Left kidney (tissue), 2 donors: ENCODE measurements around the gene PLEKHO1. TPM values are rescaled to one million over a fixed set of nuclear protein-coding genes. Genes with fewer than 3 reads are reported as not detected.
A peak's percentile ranks its signal among the peaks of the same experiment; 100 is the strongest.

Source experiments
- DNase-seq: peaks from one replicate; pipeline ENCODE4 v3.0.0-alpha.2; 2013
- polyA plus RNA-seq: library from polyadenylated mRNA; unstranded; fragments of 120-200 nt; gene quantifications from one replicate; pipeline ENCODE4 v1.2.1, GENCODE V29; 2013; ENCODE audit not compliant: insufficient read length

The PLEKHO1 gene
- polyA plus RNA-seq, 1 donor = 44.7 TPM

GRCh38 chr1:150146849-150147542 is 2.7 kb upstream of the PLEKHO1 start:
- DNase-seq = no peak

- no peak for DNase-seq
These were observed 862 bp upstream of the PLEKHO1 start for GRCh38 chr1:150148837-150149270.

- DNase-seq = no peak
These were observed 661 bp downstream of the PLEKHO1 start for GRCh38 chr1:150150133-150151021.

DNA sequence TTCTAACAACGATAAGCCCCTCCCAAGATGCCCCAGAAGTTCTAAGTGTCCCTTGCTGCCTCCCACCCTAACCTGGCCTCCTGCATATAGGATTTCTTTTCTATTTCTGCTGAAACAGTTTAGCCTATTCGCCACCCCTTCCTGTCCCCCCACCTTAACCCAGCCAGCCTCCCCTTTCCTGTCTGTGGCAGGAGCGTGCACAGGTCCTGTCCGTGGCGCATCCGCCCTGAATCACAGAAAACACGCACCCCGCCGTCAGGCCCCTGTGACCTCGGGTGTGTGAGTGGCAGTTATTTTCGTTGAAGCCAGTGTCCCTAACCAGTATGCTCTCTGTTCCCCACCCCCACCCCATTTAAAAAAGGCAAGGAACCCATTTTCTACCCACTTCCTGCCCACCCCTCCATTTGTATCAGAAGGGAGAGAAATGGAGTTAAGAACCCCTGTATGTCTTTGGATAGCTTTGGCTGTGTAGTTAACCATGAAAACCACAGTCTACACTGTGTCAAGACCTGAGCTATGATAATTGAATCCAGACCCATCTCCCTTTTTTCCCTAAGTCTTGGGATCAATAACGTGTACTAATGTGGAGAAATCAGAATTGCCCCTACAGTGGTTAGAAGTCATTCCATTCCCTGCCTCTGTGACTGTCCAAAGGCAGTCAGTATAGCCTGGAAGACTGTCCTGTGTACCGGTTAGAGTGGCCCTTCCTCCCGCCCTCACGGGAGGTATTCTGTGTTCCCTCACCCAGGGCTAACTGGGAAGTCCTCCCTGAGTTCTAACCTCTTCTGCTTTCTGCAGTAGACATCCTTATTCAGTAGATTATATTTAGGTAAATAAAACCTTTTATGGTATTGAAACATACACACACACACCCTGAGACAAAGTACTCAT is 1.8 kb downstream of the PLEKHO1 start:
- DNase-seq = no peak

GRCh38 chr1:150152182-150152536 is 2.4 kb downstream of the PLEKHO1 start:
- DNase-seq = no peak

GRCh38 chr1:150152772-150153456 is 3.2 kb downstream of the PLEKHO1 start:
- no peak for DNase-seq

DNA sequence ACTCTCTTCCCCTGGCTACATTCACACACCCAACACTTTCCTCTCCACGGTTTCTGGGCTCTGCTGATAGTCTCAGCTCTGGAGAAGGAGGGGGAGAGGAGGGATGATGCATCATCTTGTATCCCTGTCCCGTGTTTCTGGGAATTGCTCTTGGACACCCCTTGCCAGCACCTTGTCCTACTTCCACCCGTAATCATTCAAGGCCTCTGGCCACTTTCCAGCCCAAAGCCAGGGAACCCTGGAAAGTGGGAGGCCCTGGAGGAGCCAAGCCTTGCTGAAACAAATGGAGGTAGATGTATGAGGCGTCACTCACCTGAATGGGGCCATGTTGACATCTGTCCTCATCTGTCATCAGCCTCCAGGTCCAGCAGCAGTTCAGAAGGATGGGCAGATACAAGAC is 4.4 kb downstream of the PLEKHO1 start:
- DNase-seq = no peak

DNA sequence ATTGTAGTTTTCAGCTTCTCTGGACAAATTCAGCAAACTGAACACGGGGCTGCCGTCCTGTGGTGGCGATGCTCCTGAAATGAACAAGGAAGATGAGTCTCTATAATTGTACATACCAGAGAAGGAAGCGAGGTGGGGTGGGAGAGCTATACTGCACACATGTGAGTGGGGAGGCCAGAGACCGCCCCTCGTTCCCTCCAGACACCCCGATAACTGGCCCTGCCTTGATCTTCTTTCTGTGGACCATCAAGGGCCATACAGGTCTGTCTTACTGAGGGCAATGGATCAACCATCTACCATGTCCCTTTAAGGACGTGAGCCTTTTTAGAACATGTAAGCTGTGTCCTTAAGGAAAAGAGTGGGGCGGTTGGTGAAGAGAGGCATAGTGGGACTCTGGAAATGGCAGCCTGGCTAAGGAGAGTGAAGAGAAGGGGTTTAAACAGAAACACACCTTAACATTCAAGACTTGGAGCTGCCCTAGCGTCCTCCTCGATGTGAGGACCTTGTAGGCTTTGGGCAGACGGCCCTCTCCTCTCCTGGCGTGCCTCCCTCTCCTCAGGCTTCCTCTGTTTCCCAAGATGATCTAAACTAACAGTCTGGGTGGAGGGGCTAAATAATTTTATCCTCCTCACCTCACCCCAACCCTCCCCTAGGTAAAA is 5.8 kb downstream of the PLEKHO1 start:
- no peak for DNase-seq

GRCh38 chr1:150156868-150157603 is 7.3 kb downstream of the PLEKHO1 start:
- no peak for DNase-seq

DNA sequence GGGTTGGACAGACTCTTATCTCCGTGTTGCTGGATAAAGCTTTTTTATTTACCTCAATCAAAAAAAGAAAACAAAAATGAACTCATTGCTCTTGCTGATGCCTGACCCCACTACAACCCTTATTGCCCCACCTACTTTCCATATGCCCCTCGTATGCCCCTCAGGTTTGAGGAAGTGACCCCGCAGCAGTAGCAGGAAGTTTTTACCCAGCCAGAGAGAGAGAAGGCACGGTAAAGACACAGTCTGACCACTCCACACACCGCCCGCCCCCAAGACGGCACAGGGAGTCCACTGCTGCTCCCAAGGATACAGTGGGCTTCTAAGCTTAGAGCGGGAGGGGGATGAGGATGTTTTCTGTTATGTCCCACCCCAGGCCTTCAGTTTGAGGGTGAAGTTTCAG is 9.8 kb downstream of the PLEKHO1 start:
- DNase-seq = no peak

DNA sequence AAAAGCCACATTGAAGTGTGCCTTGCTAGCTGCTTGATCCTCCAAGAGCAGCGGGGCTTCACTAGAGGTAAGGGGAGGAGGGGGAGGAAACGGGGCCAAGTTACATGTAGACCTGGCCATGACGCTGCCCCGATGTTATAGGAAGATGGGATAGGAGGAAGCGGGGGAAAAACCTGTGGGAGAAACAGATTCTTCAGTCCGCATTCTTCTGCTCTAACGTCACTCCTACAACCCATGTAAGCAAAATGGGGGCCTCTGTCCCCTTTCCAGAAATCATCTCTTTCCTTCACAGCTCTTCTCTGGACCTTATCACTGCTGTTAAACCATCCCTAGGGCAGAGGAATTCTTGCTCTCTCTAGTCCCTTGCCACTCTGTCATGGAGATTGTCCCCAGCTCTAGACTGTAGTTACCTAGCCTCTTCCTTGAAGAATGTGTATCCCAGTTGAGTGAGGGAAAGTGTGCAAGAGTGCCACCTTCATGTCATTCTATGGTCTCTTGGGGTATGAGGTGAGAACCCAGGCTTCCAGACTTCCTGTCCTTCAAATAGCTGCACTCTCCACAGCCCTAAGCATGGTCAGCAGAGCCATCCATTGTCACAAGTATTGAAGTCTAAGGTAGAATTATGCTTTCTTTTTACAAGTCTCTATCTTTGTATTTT is 11.4 kb downstream of the PLEKHO1 start:
- DNase-seq = no peak

DNA sequence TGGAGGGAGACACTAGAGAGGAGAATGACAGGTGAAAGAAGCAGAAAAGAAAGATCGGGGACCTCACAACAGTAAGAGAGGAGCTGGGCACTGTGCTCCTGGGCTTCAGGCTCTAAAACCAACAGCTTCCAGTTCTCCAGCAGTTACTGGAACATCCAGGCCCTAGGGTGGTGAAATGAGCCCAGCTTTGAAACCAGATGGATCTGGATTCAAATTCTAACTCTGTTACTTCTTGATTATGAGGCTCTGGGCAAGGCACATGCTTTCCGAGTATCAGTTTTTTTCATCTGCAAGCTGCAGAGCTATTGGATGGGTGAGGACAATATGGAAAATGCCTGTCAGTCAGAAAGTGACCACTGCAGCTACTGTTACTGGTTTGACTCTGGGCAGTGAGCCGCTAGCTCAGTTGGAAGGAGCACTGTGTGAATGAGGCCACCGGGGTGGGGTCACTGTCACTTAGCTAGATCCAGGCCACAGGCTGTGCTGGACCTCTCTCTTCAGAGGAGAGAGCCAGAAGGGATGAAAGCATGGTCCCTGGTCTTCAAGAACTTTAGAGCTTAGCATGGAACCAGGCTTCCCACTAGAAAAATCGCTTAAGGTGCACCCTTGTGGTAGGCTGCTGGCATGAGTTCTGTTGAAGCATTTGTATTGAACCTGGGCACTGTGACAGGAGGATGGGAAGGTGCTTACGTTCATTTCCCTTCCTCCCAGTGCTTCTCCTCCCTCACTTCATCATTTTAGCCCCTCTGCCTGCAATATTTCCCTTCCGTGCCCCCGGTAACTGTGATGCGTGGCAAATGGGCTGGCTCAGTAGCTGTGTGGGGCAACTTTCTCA is 12.2 kb downstream of the PLEKHO1 start:
- DNase-seq = no peak

GRCh38 chr1:150162582-150162861 is 12.8 kb downstream of the PLEKHO1 start:
- DNase-seq = no peak

GRCh38 chr1:150162862-150163706 is 13.4 kb downstream of the PLEKHO1 start:
- peak; percentile 94 for DNase-seq

- no peak for DNase-seq
These were observed 14.5 kb downstream of the PLEKHO1 start for GRCh38 chr1:150164224-150164623.

- DNase-seq = no peak
These were observed 15.1 kb downstream of the PLEKHO1 start for GRCh38 chr1:150164779-150165178.

DNA sequence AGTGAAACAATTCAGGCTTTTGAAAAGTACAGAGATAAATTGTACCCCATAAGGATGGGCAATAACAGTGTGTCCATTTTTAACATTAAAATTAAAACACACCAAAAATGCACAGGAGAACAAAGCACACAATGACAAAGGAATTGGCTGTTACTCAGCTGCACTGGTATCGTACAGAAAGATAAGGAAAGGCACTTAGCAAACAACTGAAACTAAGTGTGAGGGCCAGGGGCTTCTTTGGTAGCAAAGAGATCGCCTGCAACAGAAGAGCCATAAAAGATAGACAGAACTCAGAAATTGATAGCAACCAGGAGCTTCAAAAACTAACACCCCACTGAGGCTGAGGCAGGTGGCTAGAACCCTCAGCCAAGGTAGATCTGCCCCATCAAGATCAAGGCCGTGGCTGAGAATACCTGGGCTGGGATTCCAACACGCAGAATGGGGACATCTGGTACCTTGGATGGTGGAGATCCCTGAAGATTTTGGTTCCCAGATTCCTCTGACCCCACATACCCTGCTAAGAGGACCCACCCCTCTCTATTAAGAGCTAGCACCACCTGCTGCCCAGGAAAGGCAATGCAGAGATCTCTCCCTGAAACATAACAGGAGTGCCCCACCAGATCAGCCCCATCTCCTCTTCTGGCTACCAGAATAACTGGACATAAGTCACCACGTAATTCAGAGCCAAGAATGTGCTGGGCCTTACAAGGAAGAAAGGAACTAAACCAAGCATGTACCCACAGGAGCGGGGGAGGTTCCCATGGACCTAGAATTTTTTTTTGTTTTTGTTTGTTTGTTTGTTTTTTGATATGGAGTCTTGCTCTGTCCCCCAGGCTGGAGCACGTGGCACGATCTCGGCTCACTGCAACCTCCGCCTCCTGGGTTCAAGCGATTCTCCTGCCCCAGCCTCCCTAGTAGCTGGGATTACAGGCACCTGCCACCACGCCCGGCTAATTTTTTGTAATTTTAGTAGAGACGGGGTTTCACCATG is 16.2 kb downstream of the PLEKHO1 start:
- DNase-seq = peak; percentile 60
